ENCODE results near the gene TTC38.

- TF ChIP-seq CTCF (IDR thresholded peaks at IDR 0.05; ENCODE audit: insufficient read depth, low read depth, low read length) = no peak
- TF ChIP-seq EZH2 (IDR thresholded peaks at IDR 0.05; ENCODE audit: insufficient read depth, low read length) = no peak
Observed at GRCh38 chr22:46273432-46274148, 5.8 kb downstream of the TTC38 start.

Measured in astrocyte (in vitro differentiated cells and primary cell).